OCI-LY3 (cell line): ENCODE results near the gene ESPNL.

Experiments
- EZH2phosphoT487 ChIP-seq: fragments of 200-600 bp; shearing (Covaris generic); IDR thresholded peaks from 2 replicates; pipeline ENCODE4 v1.6.1; 2018; ENCODE audit warnings: antibody characterized with exemption, mixed run types, low read depth
- TF ChIP-seq, protein P1 (sequence below): fragments of 200-600, 300-600 bp; sonication (generic); IDR thresholded peaks from 2 replicates; pipeline ENCODE4 v1.5.1; 2014; ENCODE audit warnings: antibody characterized with exemption, low read length, low read depth

DNA sequence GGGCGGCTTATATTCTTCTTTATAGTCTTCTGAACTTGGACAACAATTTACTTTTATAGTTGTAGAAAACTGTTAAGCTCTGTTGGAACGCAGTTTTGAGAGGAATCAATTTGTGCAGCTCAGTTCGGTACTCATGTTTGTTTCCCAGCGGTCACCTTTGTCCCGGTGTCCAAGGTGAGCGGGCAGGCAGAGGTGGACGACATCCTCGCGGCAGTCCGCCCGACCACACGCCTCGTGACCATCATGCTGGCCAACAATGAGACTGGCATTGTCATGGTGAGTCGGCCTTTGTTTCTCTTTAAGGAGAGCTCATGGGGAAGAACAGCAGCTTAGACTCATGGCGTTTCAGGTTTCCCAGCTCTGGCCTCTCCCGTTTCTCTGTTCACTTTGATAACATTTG lies 18.6 kb upstream of the ESPNL start:
- TF ChIP-seq, protein P1, sequence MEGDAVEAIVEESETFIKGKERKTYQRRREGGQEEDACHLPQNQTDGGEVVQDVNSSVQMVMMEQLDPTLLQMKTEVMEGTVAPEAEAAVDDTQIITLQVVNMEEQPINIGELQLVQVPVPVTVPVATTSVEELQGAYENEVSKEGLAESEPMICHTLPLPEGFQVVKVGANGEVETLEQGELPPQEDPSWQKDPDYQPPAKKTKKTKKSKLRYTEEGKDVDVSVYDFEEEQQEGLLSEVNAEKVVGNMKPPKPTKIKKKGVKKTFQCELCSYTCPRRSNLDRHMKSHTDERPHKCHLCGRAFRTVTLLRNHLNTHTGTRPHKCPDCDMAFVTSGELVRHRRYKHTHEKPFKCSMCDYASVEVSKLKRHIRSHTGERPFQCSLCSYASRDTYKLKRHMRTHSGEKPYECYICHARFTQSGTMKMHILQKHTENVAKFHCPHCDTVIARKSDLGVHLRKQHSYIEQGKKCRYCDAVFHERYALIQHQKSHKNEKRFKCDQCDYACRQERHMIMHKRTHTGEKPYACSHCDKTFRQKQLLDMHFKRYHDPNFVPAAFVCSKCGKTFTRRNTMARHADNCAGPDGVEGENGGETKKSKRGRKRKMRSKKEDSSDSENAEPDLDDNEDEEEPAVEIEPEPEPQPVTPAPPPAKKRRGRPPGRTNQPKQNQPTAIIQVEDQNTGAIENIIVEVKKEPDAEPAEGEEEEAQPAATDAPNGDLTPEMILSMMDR: no peak
- TF ChIP-seq EZH2phosphoT487: no peak
